H9 (cell line): Measurements from ENCODE around the gene TCERG1L. TPM values are rescaled to one million over a fixed set of nuclear protein-coding genes. Genes with fewer than 3 reads are reported as not detected.
A peak's percentile ranks its signal among the peaks of the same experiment; 100 is the strongest.

Source experiments
- DNase-seq: peaks from one replicate; pipeline ENCODE4 v3.0.0-alpha.2; 2017
- H2AFZ ChIP-seq: one replicate; pipeline ENCODE4 v1.6.1; 2013; ENCODE audit warnings: mild to moderate bottlenecking, low read length, control low read depth, moderate library complexity
- H2AK5ac ChIP-seq: 2 replicates; pipeline ENCODE4 v1.6.1; 2013; ENCODE audit warnings: low read length, control low read depth, mixed read lengths; ENCODE audit not compliant: insufficient read length
- H2BK120ac ChIP-seq: one replicate; pipeline ENCODE4 v1.6.1; 2013; ENCODE audit warnings: low read depth, mild to moderate bottlenecking, low read length, control low read depth, inconsistent platforms; ENCODE audit not compliant: poor library complexity, severe bottlenecking
- H2BK12ac ChIP-seq: 2 replicates; pipeline ENCODE4 v1.6.1; 2013; ENCODE audit warnings: low read length, control low read depth, mixed read lengths, low read depth; ENCODE audit not compliant: insufficient read length
- H2BK15ac ChIP-seq: 2 replicates; pipeline ENCODE4 v1.6.1; 2013; ENCODE audit warnings: low read depth, low read length, control low read depth
- H2BK20ac ChIP-seq: one replicate; pipeline ENCODE4 v1.6.1; 2013; ENCODE audit warnings: low read depth, mild to moderate bottlenecking, low read length, control low read depth, inconsistent platforms; ENCODE audit not compliant: poor library complexity, severe bottlenecking
- H2BK5ac ChIP-seq: 2 replicates; pipeline ENCODE4 v1.6.1; 2013; ENCODE audit warnings: low read length, control low read depth, mixed read lengths; ENCODE audit not compliant: insufficient read length
- H3K14ac ChIP-seq: 2 replicates; pipeline ENCODE4 v1.6.1; 2013; ENCODE audit warnings: low read length, control low read depth; ENCODE audit not compliant: insufficient read depth
- H3K18ac ChIP-seq: 2 replicates; pipeline ENCODE4 v1.6.1; 2013; ENCODE audit warnings: low read depth, mild to moderate bottlenecking, mixed read lengths, low read length, control low read depth; ENCODE audit not compliant: insufficient read length
- H3K23ac ChIP-seq: 2 replicates; pipeline ENCODE4 v1.6.1; 2013; ENCODE audit warnings: low read length, control low read depth, mixed read lengths, low read depth; ENCODE audit not compliant: insufficient read length
- H3K23me2 ChIP-seq: 2 replicates; pipeline ENCODE4 v1.6.1; 2013; ENCODE audit warnings: low read depth, mild to moderate bottlenecking, mixed read lengths, low read length, control low read depth; ENCODE audit not compliant: insufficient read length, poor library complexity, severe bottlenecking
- H3K27ac ChIP-seq: 2 replicates; pipeline ENCODE4 v1.5.1; 2013; ENCODE audit warnings: low read length, control low read depth, mixed read lengths, low read depth; ENCODE audit not compliant: insufficient read length
- H3K27me3 ChIP-seq: 2 replicates; pipeline ENCODE4 v1.6.1; 2013; ENCODE audit warnings: low read length, control low read depth, inconsistent platforms; ENCODE audit not compliant: insufficient read depth
- H3K4ac ChIP-seq: 2 replicates; pipeline ENCODE4 v1.6.1; 2013; ENCODE audit warnings: low read depth, mild to moderate bottlenecking, control low read depth, inconsistent platforms, low read length, moderate library complexity
- H3K4me1 ChIP-seq: 2 replicates; pipeline ENCODE4 v1.6.1; 2013; ENCODE audit warnings: low read length, control low read depth, inconsistent platforms; ENCODE audit not compliant: insufficient read depth
- H3K4me2 ChIP-seq: 2 replicates; pipeline ENCODE4 v1.6.1; 2013; ENCODE audit warnings: low read length, control low read depth, mixed read lengths; ENCODE audit not compliant: insufficient read length, insufficient read depth
- H3K56ac ChIP-seq: 2 replicates; pipeline ENCODE4 v1.6.1; 2013; ENCODE audit warnings: low read depth, mild to moderate bottlenecking, mixed read lengths, low read length, control low read depth; ENCODE audit not compliant: insufficient read length
- H3K79me1 ChIP-seq: 2 replicates; pipeline ENCODE4 v1.6.1; 2013; ENCODE audit warnings: low read depth, mild to moderate bottlenecking, moderate library complexity, low read length, control low read depth, inconsistent platforms; ENCODE audit not compliant: insufficient read depth, poor library complexity, severe bottlenecking
- H3K79me2 ChIP-seq: 2 replicates; pipeline ENCODE4 v1.6.1; 2013; ENCODE audit warnings: low read length, control low read depth, inconsistent platforms; ENCODE audit not compliant: insufficient read depth
- H3K9ac ChIP-seq: 2 replicates; pipeline ENCODE4 v1.6.1; 2013; ENCODE audit warnings: low read length, control low read depth, mixed read lengths; ENCODE audit not compliant: insufficient read length; ENCODE audit errors: extremely low read depth
- H3K9me3 ChIP-seq: one replicate; pipeline ENCODE4 v1.6.1; 2013; ENCODE audit warnings: low read depth, low read length, inconsistent platforms; ENCODE audit not compliant: control insufficient read depth
- H3T11ph ChIP-seq: one replicate; pipeline ENCODE4 v1.6.1; 2013; ENCODE audit warnings: mild to moderate bottlenecking, low read length, control low read depth, inconsistent platforms
- H4K20me1 ChIP-seq: one replicate; pipeline ENCODE4 v1.6.1; 2013; ENCODE audit not compliant: control insufficient read depth, insufficient read length, insufficient read depth
- H4K5ac ChIP-seq: 2 replicates; pipeline ENCODE4 v1.6.1; 2013; ENCODE audit warnings: low read depth, mild to moderate bottlenecking, mixed read lengths, low read length, control low read depth; ENCODE audit not compliant: insufficient read length
- H4K8ac ChIP-seq: replicated peaks from 2 replicates; pipeline ENCODE4 v1.6.1; 2013; ENCODE audit warnings: low read length, control low read depth, mixed read lengths, low read depth; ENCODE audit not compliant: insufficient read length
- H4K91ac ChIP-seq: 2 replicates; pipeline ENCODE4 v1.6.1; 2013; ENCODE audit warnings: low read depth, mild to moderate bottlenecking, moderate library complexity, mixed read lengths, low read length, control low read depth; ENCODE audit not compliant: insufficient read length
- H3K27ac Mint-ChIP-seq, 3 experiments: 2 replicates in 2 of 3; 3 replicates in 1 of 3; pipeline ENCODE4 v1.8.0; 2020 to 2021; ENCODE audit warnings: mixed read lengths in 3 of 3, mild to moderate bottlenecking in 1 of 3, moderate library complexity in 1 of 3
- H3K27me3 Mint-ChIP-seq: 2 replicates; pipeline ENCODE4 v1.8.0; 2021; ENCODE audit warnings: low read depth, mild to moderate bottlenecking, moderate library complexity, mixed read lengths
- H3K36me3 Mint-ChIP-seq, 3 experiments: 2 replicates in 2 of 3; 3 replicates in 1 of 3; pipeline ENCODE4 v1.8.0; 2020 to 2021; ENCODE audit warnings: low read depth in 3 of 3, mixed read lengths in 3 of 3; ENCODE audit not compliant: insufficient read depth in 1 of 3
- H3K4me1 Mint-ChIP-seq, 2 experiments: 2 replicates each; pipeline ENCODE4 v1.8.0; 2020; ENCODE audit warnings: mixed read lengths in 2 of 2
- H3K4me3 Mint-ChIP-seq, 2 experiments: 2 replicates in 1 of 2; 3 replicates in 1 of 2; pipeline ENCODE4 v1.8.0; 2020 to 2021; ENCODE audit warnings: mild to moderate bottlenecking in 2 of 2, mixed read lengths in 2 of 2, moderate library complexity in 1 of 2
- H3K9me3 Mint-ChIP-seq, 2 experiments: 2 replicates in 1 of 2; 3 replicates in 1 of 2; pipeline ENCODE4 v1.8.0; 2020; ENCODE audit warnings: mild to moderate bottlenecking in 2 of 2, mixed read lengths in 2 of 2, moderate library complexity in 1 of 2
- CTCF ChIP-seq: fragments of 200-600 bp; sonication (generic); conservative IDR thresholded peaks from 3 replicates; pipeline ENCODE4 v1.8.0; 2021; ENCODE audit warnings: antibody characterized with exemption, mild to moderate bottlenecking
- whole genome bisulfite sequencing: extraction: QIAGEN DNeasy Blood & Tissue Kit; methylation state at CpG from one replicate; pipeline ENCODE4 v1.1.7; 2013; ENCODE audit warnings: missing lambda C conversion rate, low lambda C conversion rate, mixed read lengths; ENCODE audit not compliant: insufficient read length; ENCODE audit errors: extremely low coverage; 5-methylcytosine and 5-hydroxymethylcytosine counted together
- total RNA-seq: library from RNA; stranded (reverse); gene quantifications from 2 replicates; pipeline ENCODE4 v1.2.1, GENCODE V29; 2021

TCERG1L gene
- total RNA-seq, 1 experiment from 2014 or later, result 3.3 TPM

- TF ChIP-seq CTCF, result no peak
- no peak overlapping the region for H2BK15ac ChIP-seq
- Mint-ChIP-seq H3K36me3 (peaks cover 5 to 26% (median 25%) of the 10 kb centered on the region in 3 experiments), H3K27me3 (peaks cover 1% of the 10 kb centered on the region; the same call in 1 of the 2 replicates), H3K4me1 (peaks cover 22 to 28% of the 10 kb centered on the region in 2 experiments), H3K4me3 (no peak overlapping the region), H3K9me3 (peaks cover 15 to 23% of the 10 kb centered on the region in 2 experiments), H3K27ac (no peak overlapping the region)
- no peak overlapping the region for H3K4me2 ChIP-seq
- H4K91ac ChIP-seq, result no peak overlapping the region
- H3T11ph ChIP-seq, result no peak overlapping the region
- no peak overlapping the region for H3K27ac ChIP-seq
- no CpG with 5 or more reads among the region's 10 CpGs for WGBS
- H2AFZ ChIP-seq, result no peak overlapping the region
- peaks cover 4% of the 10 kb centered on the region; the same call in 1 of the 2 replicates for H3K4me1 ChIP-seq
- H3K18ac ChIP-seq, result peak overlapping the region; percentile 21
- H3K14ac ChIP-seq, result peak overlapping the region; percentile 0; the same call in 1 of the 2 replicates
- no peak overlapping the region for H2BK120ac ChIP-seq
- no peak overlapping the region for H3K9ac ChIP-seq
- H2BK12ac ChIP-seq, result no peak overlapping the region
- no peak overlapping the region for H2BK5ac ChIP-seq
- no peaks in the 10 kb centered on the region for H3K27me3 ChIP-seq
- no peak overlapping the region for H2AK5ac ChIP-seq
- no peak overlapping the region for H3K23ac ChIP-seq
- peaks cover 8% of the 10 kb centered on the region for H3K9me3 ChIP-seq
- no peaks in the 10 kb centered on the region for H4K20me1 ChIP-seq
- H4K5ac ChIP-seq, result no peak overlapping the region
- peaks cover 2% of the 10 kb centered on the region for H3K23me2 ChIP-seq
- DNase-seq, result no peak
- no peaks in the 10 kb centered on the region for H3K79me1 ChIP-seq
- H2BK20ac ChIP-seq, result no peak overlapping the region
- H3K79me2 ChIP-seq, result no peaks in the 10 kb centered on the region
- no peak overlapping the region for H3K56ac ChIP-seq
- H3K4ac ChIP-seq, result no peak overlapping the region
- H4K8ac ChIP-seq, result no peak overlapping the region
Measured at GRCh38 chr10:131125511-131126225, 185.9 kb downstream of the TCERG1L start.
